GM15510 (cell line): ENCODE data around the gene RTN1.

ENCODE experiments used
- POLR2A ChIP-seq: IDR thresholded peaks from 3 replicates; pipeline ENCODE4 v1.6.1; 2011; ENCODE audit warnings: borderline replicate concordance; ENCODE audit not compliant: insufficient read length; ENCODE audit errors: extremely low read depth

RTN1 gene

GRCh38 chr14:59869381-59870255 lies 958 bp downstream of the RTN1 start:
- TF ChIP-seq POLR2A: no peak

- TF ChIP-seq POLR2A: no peak
Observed at GRCh38 chr14:59868021-59868420, 2.6 kb downstream of the RTN1 start.

GRCh38 chr14:59863806-59864525 lies 6.6 kb downstream of the RTN1 start:
- TF ChIP-seq POLR2A: no peak

GRCh38 chr14:59857328-59857727 lies 13.2 kb downstream of the RTN1 start:
- TF ChIP-seq POLR2A: no peak

GRCh38 chr14:59852350-59852749 lies 18.2 kb downstream of the RTN1 start:
- no peak for TF ChIP-seq POLR2A

GRCh38 chr14:59850458-59850857 lies 20.1 kb downstream of the RTN1 start:
- no peak for TF ChIP-seq POLR2A

GRCh38 chr14:59849411-59850130 lies 21.0 kb downstream of the RTN1 start:
- TF ChIP-seq POLR2A: no peak

- no peak for TF ChIP-seq POLR2A
Observed at GRCh38 chr14:59848671-59849070, 21.9 kb downstream of the RTN1 start.

GRCh38 chr14:59847711-59848110 lies 22.9 kb downstream of the RTN1 start:
- no peak for TF ChIP-seq POLR2A

- TF ChIP-seq POLR2A: no peak
Observed at GRCh38 chr14:59846595-59846994, 24.0 kb downstream of the RTN1 start.

GRCh38 chr14:59845245-59845644 lies 25.3 kb downstream of the RTN1 start:
- TF ChIP-seq POLR2A: no peak

- no peak for TF ChIP-seq POLR2A
Observed at GRCh38 chr14:59844186-59844812, 26.3 kb downstream of the RTN1 start.

- no peak for TF ChIP-seq POLR2A
Observed at GRCh38 chr14:59836116-59836515, 34.5 kb downstream of the RTN1 start.

GRCh38 chr14:59832653-59833294 lies 37.8 kb downstream of the RTN1 start:
- TF ChIP-seq POLR2A: no peak

GRCh38 chr14:59831121-59831730 lies 39.4 kb downstream of the RTN1 start:
- no peak for TF ChIP-seq POLR2A

- no peak for TF ChIP-seq POLR2A
Observed at GRCh38 chr14:59830338-59830734, 40.2 kb downstream of the RTN1 start.
